ENCODE results near the gene MBD5. TPM values are rescaled to one million over a fixed set of nuclear protein-coding genes. Genes with fewer than 3 reads are reported as not detected.

MBD5 gene
- polyA plus RNA-seq, 1 of the 3 experiments (the other 2 are of a cell fraction): 7.4 TPM

DNA sequence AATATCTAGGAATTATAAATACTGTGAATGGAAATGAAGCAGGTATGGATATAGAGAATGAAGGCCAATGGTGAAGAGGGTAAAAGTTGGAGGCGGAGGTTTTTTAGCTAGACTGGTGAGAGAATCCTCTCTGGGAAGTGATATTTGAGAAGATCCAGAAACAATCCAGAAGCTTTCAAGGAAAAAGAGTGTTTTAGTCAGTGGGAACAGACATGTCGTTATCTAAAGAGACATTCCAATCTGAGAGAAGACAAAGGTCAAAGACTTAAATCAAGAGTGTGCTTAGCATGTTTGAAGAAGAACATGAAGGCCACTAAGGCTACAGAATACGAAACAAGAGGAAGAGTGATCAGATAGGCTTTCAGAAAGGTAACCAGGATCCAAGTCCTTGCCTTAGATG is 211.0 kb downstream of the MBD5 start:
- WGBS (ENCODE audit: low lambda C conversion rate): 95% methylated on average over 3 of the region's 3 CpGs
- DNase-seq: no peak
- H3K79me2 ChIP-seq (ENCODE audit: insufficient read depth): no peaks in the 10 kb centered on the region
- no peak for TF ChIP-seq MAX (IDR thresholded peaks at IDR 0.05; ENCODE audit: low read depth)
- TF ChIP-seq CHD2 (IDR thresholded peaks at IDR 0.05; ENCODE audit: low read length, partially characterized antibody): no peak
- TF ChIP-seq REST (IDR thresholded peaks at IDR 0.05; ENCODE audit: low read depth, low read length): no peak
- no peak for TF ChIP-seq RFX5 (IDR thresholded peaks at IDR 0.05; ENCODE audit: low read length)
- TF ChIP-seq SIN3A (IDR thresholded peaks at IDR 0.05; ENCODE audit: borderline replicate concordance, low read depth, low read length): no peak
- TF ChIP-seq FOXJ3 (CRISPR knock-in tag; IDR thresholded peaks at IDR 0.05): no peak
- no peak for TF ChIP-seq YY1 (IDR thresholded peaks at IDR 0.05; ENCODE audit: low read depth)
- no peak for TF ChIP-seq RCOR1 (IDR thresholded peaks at IDR 0.05; ENCODE audit: low read length)
- TF ChIP-seq MXI1 (IDR thresholded peaks at IDR 0.05; ENCODE audit: low read depth, low read length): no peak
- no peak for TF ChIP-seq PBX3 (IDR thresholded peaks at IDR 0.05)
- no peak for TF ChIP-seq ZBTB33 (IDR thresholded peaks at IDR 0.05; ENCODE audit: borderline replicate concordance, low read depth)
- TF ChIP-seq RAD21 (IDR thresholded peaks at IDR 0.05; ENCODE audit: low read length): no peak
- TF ChIP-seq FOSL2 (IDR thresholded peaks at IDR 0.05; ENCODE audit: borderline replicate concordance, low read depth): no peak
- no peak for TF ChIP-seq MEF2A (IDR thresholded peaks at IDR 0.05; ENCODE audit: borderline replicate concordance, low read depth)
- TF ChIP-seq TEAD4 (IDR thresholded peaks at IDR 0.05; ENCODE audit: borderline replicate concordance, insufficient read depth): no peak
- TF ChIP-seq ELF1 (IDR thresholded peaks at IDR 0.05): no peak
- no peak for TF ChIP-seq TCF12 (IDR thresholded peaks at IDR 0.05)
- TF ChIP-seq GATA2 (CRISPR knock-in tag; IDR thresholded peaks at IDR 0.05): no peak
- no peak for TF ChIP-seq SMC3 (IDR thresholded peaks at IDR 0.05; ENCODE audit: low read depth, low read length)
- H2AFZ ChIP-seq (ENCODE audit: low read depth): no peak overlapping the region
- no peaks in the 10 kb centered on the region for H3F3A ChIP-seq (replicated peaks; ENCODE audit: insufficient read depth)
- H3K27me3 ChIP-seq (ENCODE audit: insufficient read depth): no peaks in the 10 kb centered on the region
- H3K27ac ChIP-seq (ENCODE audit: low read depth in 2 of 2, low read length in 1 of 2): no peak overlapping the region
- H3K4me3 ChIP-seq (ENCODE audit: low read depth in 2 of 2, low read length in 1 of 2): no peak overlapping the region
- POLR2A ChIA-PET: no interaction called here
- no peaks in the 10 kb centered on the region; the same call in 1 of the 2 replicates for H3K9me3 ChIP-seq
- H3K4me1 ChIP-seq (ENCODE audit: control insufficient read depth in 1 of 2, insufficient read depth in 2 of 2, low read depth in 1 of 2, low read length in 1 of 2): no peaks in the 10 kb centered on the region
- H4K20me1 ChIP-seq (ENCODE audit: insufficient read depth): no peaks in the 10 kb centered on the region
- no peaks in the 10 kb centered on the region for H3K9me2 ChIP-seq
- H3K9ac ChIP-seq: no peak overlapping the region
- peaks cover 5 to 20% of the 10 kb centered on the region in 2 experiments for H3K36me3 ChIP-seq (replicated peaks in 1 of 2; ENCODE audit: control insufficient read depth in 1 of 2, insufficient read depth in 2 of 2, low read length in 1 of 2)
- H3K4me2 ChIP-seq: no peak overlapping the region
- CTCF ChIA-PET: no interaction called here

Data from SK-N-SH (cell line).